ENCODE results near the gene RNF112.
A peak's percentile ranks its signal among the peaks of the same experiment; 100 is the strongest.

Gene RNF112

DNA sequence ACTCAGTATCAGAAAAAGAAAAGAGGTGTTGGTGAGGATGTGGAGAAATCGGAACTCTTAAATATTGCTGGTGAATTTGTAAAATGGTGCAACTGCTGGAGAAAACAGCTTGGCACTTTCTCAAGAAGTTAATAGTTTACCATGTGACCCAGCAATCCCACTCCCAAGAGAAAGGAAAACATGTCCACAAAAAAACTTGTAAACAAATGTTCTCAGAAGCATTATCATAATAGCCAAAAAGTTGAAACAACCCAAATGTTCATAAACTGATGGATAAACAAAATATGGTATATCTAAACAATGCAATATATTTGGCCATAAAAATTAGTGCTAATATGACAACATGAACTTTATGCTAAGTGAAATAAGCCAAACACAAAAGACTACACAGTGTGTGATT, 35.3 kb upstream of the RNF112 start:
- DNase-seq, result no peak

- no peak for DNase-seq
Measured at GRCh38 chr17:19376811-19377210, 34.2 kb upstream of the RNF112 start.

DNA sequence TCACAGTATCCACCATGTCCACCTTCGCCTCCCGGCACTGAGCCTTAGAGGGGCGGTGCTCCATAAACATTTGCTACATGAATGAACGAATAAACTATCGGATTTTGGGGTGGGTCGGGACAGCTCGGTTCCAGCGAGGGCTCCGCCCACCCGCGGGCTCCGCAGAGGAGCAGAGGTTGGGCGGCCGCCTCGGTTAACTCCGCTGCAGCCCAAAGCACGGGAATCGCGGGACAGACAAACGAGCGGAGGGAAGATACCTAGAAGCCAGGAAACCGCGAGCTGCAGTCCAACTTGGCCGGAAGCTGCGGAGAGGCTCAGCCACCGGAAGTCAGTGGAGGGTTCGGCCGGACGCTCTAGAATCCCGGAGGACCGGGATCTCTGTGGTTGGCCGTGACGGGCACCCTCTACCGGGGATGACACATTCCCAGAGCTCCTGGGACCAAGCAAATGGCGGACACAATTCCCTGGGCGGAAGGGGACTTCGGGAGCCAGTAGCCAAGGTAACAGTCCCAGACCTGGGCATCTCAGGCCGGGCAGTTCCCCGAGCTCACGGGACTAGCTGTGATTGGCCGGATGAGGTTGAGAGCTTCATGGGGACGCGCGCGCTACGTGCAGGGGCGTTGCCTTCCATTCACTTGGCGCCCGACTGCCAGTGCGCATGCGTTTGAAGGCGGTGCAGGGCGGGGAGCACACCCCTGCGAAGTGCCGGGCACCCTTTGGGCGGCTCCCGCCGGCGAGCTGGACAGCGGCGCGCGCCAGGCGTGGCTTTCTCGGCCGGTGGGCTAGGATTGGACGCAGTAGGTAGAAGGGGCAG, 33.2 kb upstream of the RNF112 start:
- peak; percentile 99 for DNase-seq

GRCh38 chr17:19378416-19379360, 32.3 kb upstream of the RNF112 start, which contains the start of gene MAPK7:
MAPK7 (plus strand) TSS chr17:19378498; CDS start chr17:19378901, 403 bp downstream.
- DNase-seq, result peak; percentile 37

DNA sequence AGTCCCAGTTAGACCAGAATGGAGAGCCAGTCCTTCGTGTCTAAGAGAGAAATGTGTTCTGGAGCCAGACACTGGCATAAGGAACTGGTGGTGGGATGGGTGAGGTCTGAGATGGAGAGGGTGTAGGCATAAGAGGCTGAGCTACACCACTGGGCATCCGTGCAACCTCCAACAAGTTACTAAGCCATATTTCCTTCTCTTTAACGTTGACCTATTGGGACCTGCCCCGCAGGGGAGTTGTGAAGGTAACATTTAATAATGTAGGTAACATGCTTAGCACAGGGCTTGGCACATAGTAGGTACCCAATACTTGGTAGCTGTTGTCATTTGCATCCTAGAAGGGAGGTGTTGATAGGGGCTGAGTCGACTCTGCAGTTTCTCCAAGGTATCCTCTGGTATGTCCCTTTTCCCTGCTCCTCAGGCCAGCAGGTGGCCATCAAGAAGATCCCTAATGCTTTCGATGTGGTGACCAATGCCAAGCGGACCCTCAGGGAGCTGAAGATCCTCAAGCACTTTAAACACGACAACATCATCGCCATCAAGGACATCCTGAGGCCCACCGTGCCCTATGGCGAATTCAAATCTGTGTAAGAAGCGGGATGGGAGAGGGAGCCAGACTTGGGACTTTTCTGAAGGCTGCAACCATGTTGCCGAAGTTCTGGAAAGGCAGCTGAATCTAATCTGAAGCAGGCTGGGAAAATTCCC, 31.5 kb upstream of the RNF112 start:
- DNase-seq, result no peak

GRCh38 chr17:19380481-19381301, 30.3 kb upstream of the RNF112 start:
- no peak for DNase-seq

DNA sequence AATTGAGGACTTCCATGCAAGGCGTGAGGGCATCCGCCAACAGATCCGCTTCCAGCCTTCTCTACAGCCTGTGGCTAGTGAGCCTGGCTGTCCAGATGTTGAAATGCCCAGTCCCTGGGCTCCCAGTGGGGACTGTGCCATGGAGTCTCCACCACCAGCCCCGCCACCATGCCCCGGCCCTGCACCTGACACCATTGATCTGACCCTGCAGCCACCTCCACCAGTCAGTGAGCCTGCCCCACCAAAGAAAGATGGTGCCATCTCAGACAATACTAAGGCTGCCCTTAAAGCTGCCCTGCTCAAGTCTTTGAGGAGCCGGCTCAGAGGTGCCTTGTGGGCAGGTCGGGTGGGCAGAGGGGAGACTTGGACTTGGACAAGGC, 29.7 kb upstream of the RNF112 start:
- no peak for DNase-seq

GRCh38 chr17:19381741-19382444, 29.1 kb upstream of the RNF112 start:
- no peak for DNase-seq

DNA sequence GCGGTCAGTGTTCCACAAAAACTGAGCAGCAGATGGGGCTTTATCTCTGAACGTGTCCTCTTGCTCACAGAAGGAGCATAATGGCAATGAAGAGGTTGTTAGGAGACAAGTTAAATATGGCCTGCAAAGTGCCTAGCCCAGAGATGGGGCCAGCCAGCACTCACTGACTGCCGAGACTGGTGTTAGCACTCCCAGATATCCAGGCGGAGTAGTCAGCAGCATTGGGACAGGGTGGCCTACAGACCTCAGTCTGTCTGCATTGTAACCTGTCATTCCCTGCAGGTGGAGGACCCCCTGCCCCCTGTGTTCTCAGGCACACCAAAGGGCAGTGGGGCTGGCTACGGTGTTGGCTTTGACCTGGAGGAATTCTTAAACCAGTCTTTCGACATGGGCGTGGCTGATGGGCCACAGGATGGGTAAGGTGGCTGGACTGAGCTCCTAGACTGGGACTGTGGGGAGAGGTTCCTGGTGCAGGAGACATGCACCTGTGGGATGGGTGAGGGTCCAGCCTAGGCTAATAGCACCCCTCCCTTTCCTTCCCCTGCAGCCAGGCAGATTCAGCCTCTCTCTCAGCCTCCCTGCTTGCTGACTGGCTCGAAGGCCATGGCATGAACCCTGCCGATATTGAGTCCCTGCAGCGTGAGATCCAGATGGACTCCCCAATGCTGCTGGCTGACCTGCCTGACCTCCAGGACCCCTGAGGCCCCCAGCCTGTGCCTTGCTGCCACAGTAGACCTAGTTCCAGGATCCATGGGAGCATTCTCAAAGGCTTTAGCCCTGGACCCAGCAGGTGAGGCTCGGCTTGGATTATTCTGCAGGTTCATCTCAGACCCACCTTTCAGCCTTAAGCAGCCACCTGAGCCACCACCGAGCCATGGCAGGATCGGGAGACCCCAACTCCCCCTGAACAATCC, 28.2 kb upstream of the RNF112 start:
- DNase-seq, result no peak

GRCh38 chr17:19383681-19384470, 27.2 kb upstream of the RNF112 start:
- no peak for DNase-seq

DNA sequence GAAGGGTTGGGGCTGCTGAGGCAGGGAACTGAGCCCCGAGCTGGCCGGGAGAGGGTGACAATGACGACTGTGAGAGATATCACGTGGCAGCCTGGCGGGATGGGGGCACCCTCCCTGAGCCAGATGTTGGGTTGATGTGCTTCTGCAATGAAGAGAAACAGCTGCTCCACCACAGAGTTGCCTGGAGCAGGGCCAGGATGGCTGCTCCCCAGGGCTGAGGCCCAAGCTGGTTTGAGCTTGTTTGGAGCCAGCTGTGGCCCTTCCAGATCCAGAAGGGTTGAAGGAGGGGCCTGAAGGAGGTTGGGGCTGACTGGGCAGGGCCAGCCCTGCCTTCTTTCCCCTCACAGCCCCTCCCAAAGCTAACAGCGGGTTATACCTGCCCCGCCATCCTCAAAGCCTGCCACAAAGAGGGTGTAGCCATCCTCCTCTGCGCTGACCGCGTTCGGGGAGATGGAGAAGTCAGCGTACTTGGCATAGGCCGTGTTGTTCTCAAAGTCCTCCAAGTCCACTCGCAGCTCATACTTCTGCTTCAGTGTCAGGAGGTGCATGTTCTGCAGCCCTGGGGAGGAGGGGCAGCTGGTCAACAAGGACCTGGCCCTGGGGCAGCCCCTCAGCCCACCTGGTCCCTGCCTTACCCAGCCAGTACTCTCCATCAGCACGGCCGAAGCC, 26.2 kb upstream of the RNF112 start:
- no peak for DNase-seq

- DNase-seq, result no peak
Measured at GRCh38 chr17:19385521-19385983, 25.5 kb upstream of the RNF112 start.

DNA sequence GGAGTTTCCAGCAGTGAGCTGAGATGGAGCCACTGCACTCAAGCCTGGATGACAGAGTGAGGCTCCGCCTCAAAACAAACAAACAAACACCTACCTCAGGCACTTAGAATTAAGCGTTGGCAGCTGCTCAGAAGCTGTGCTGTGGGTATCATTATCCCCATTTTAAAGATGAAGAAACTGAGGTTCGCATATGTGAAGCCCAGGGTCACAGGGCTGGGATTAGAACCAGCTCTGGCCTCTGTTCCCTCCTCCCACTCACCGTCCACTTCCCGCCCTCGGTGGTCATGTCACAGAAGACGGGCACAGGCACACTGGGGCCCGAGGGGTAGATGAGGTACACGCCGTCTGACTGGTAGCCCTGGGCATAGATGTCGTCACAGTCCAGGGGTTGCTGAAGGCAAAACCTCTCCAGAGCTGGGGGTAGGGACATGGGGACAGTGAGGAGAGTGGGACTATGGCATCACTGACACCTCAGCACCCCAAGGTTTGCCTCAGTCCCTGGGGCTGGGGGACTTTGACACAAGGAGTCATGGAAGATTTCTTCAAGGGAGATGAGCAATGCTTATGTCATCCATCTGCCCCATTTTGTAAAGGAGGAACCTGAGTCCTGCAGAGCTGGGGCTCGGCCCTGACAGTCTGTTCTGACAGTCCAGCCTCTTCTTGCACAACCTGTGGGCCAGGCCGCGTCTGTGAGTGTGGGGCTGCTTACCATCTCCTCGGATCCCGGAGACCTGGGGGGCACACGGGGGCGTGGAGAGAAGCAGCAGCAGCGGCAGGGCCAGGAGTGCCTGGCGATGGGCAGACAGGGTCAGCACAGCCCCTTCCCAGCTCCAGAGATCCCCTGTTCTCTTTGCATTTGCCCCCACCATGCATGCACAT, 24.7 kb upstream of the RNF112 start:
- peak; percentile 98 for DNase-seq

GRCh38 chr17:19386974-19387920, 23.8 kb upstream of the RNF112 start, which contains the start of gene MFAP4:
MFAP4 (minus strand) TSS chr17:19387190; CDS start chr17:19387155, 35 bp downstream.
- no peak for DNase-seq

- no peak for DNase-seq
Measured at GRCh38 chr17:19387921-19388521, 23.0 kb upstream of the RNF112 start.
